Measurements from ENCODE around the gene MED12L. TPM values are rescaled to one million over a fixed set of nuclear protein-coding genes. Genes with fewer than 3 reads are reported as not detected.

MED12L gene
- total RNA-seq, 4 donors from 2014 or later: 1.6 to 23.7 (median 4.0) TPM

DNA sequence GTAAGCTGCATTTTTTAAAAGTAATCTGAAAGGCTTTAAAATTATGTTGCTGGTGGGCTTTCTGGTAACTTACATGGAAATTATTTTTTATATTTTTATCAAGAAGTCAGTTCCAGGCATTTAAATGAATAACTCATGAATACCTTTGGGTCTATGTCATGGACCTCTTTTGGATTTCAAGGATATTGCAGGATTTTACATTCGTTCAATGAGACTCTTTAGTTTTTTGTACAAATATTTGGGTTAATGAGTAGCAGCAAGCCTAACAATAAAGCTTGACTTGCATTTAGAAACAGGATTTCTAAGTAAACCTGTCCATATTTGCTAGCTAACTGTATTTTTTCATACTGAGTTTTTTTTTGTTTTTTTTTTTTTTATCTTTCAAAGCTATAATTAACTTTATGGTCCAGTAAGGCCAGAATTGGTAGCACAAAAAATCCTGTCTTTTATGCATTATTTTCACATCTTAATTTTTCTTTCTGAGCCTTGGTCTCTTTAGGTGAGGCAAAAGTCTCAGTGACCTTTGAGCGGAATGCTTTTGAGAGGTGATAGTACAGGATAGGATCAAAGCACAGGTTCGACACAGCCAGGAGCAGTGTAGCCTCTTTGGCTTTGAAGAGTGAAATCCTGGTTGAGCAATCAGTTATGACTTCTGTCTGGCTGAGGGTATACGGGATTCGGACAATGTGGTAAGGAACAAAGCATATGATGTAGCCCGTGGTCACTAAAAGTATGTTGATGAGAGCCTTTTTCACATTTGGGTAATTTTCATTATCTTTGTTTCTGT is 112.7 kb downstream of the MED12L start:
- Histone ChIP-seq H3K27me3 (no peaks in the 10 kb centered on the region), H3K4me3 (replicated peaks in 1 of 3) (no peak overlapping the region), H3K9me3 (no peaks in the 10 kb centered on the region), H3K4me1 (no peaks in the 10 kb centered on the region), H3K36me3 (no peaks in the 10 kb centered on the region), H3K27ac (no peak overlapping the region)
- intact Hi-C loops (cut with DNase I): no loop called here
- TF ChIP-seq POLR2A (IDR thresholded peaks at IDR 0.05): no peak
- TF ChIP-seq, protein P1, sequence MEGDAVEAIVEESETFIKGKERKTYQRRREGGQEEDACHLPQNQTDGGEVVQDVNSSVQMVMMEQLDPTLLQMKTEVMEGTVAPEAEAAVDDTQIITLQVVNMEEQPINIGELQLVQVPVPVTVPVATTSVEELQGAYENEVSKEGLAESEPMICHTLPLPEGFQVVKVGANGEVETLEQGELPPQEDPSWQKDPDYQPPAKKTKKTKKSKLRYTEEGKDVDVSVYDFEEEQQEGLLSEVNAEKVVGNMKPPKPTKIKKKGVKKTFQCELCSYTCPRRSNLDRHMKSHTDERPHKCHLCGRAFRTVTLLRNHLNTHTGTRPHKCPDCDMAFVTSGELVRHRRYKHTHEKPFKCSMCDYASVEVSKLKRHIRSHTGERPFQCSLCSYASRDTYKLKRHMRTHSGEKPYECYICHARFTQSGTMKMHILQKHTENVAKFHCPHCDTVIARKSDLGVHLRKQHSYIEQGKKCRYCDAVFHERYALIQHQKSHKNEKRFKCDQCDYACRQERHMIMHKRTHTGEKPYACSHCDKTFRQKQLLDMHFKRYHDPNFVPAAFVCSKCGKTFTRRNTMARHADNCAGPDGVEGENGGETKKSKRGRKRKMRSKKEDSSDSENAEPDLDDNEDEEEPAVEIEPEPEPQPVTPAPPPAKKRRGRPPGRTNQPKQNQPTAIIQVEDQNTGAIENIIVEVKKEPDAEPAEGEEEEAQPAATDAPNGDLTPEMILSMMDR (IDR thresholded peaks at IDR 0.05): no peak
- DNase-seq: no peak
- WGBS, 2 donors: 92 to 93% methylated on average over 6 of the region's 6 CpGs

- Histone ChIP-seq H3K36me3 (no peaks in the 10 kb centered on the region), H3K4me3 (replicated peaks in 1 of 3) (no peak overlapping the region), H3K27me3 (no peaks in the 10 kb centered on the region), H3K4me1 (no peaks in the 10 kb centered on the region), H3K9me3 (no peaks in the 10 kb centered on the region), H3K27ac (no peak overlapping the region)
- 96% methylated on average over 5 of the region's 5 CpGs for WGBS, 2 donors
- no peak for DNase-seq
- TF ChIP-seq POLR2A (IDR thresholded peaks at IDR 0.05): no peak
- intact Hi-C loops (cut with DNase I): no loop called here
Observed at GRCh38 chr3:151198849-151199248, 113.4 kb downstream of the MED12L start.

GRCh38 chr3:151199554-151200438 is 114.3 kb downstream of the MED12L start:
- 82 to 90% methylated on average over 4 of the region's 4 CpGs for WGBS, 2 donors
- H3K4me3 ChIP-seq (replicated peaks in 1 of 3): no peak overlapping the region
- H3K4me1 ChIP-seq: no peaks in the 10 kb centered on the region
- H3K27ac ChIP-seq: no peak overlapping the region
- TF ChIP-seq, protein P1 (IDR thresholded peaks at IDR 0.05): no peak
- TF ChIP-seq POLR2A (IDR thresholded peaks at IDR 0.05): no peak
- no peaks in the 10 kb centered on the region for H3K27me3 ChIP-seq
- no peaks in the 10 kb centered on the region for H3K36me3 ChIP-seq
- intact Hi-C loops (cut with DNase I): no loop called here
- DNase-seq: no peak
- H3K9me3 ChIP-seq: no peaks in the 10 kb centered on the region

GRCh38 chr3:151200586-151200985 is 115.1 kb downstream of the MED12L start:
- 76 to 84% methylated on average over 2 of the region's 2 CpGs for WGBS, 2 donors
- no peaks in the 10 kb centered on the region for H3K36me3 ChIP-seq
- TF ChIP-seq POLR2A (IDR thresholded peaks at IDR 0.05): no peak
- TF ChIP-seq, protein P1 (IDR thresholded peaks at IDR 0.05): no peak
- H3K9me3 ChIP-seq: no peaks in the 10 kb centered on the region
- no peak overlapping the region for H3K4me3 ChIP-seq (replicated peaks in 1 of 3)
- H3K27ac ChIP-seq: no peak overlapping the region
- intact Hi-C loops (cut with DNase I): no loop called here
- no peaks in the 10 kb centered on the region for H3K4me1 ChIP-seq
- H3K27me3 ChIP-seq: no peaks in the 10 kb centered on the region
- no peak for DNase-seq

- Histone ChIP-seq H3K27ac (no peak overlapping the region), H3K4me1 (no peaks in the 10 kb centered on the region), H3K4me3 (replicated peaks in 1 of 3) (no peak overlapping the region), H3K36me3 (no peaks in the 10 kb centered on the region), H3K27me3 (no peaks in the 10 kb centered on the region), H3K9me3 (no peaks in the 10 kb centered on the region)
- TF ChIP-seq POLR2A (IDR thresholded peaks at IDR 0.05): no peak
- TF ChIP-seq, protein P1 (IDR thresholded peaks at IDR 0.05): no peak
- intact Hi-C loops (cut with DNase I): no loop called here
- DNase-seq: no peak
- 90 to 92% methylated on average over 7 of the region's 7 CpGs for WGBS, 2 donors
Observed at GRCh38 chr3:151201051-151201730, 115.7 kb downstream of the MED12L start.

Measured in thyroid gland (tissue), 4 donors.